Nephron (organoid): ENCODE measurements around the gene GEMIN8.

Experiments used
- H3K27ac Mint-ChIP-seq, 3 experiments: 2 replicates each; pipeline ENCODE4 v1.8.0; 2020; ENCODE audit warnings: mixed read lengths in 3 of 3, mild to moderate bottlenecking in 2 of 3, moderate library complexity in 1 of 3
- H3K27me3 Mint-ChIP-seq: 2 replicates; pipeline ENCODE4 v1.8.0; 2021; ENCODE audit warnings: low read depth, mild to moderate bottlenecking, moderate library complexity, mixed read lengths
- H3K36me3 Mint-ChIP-seq: 2 replicates; pipeline ENCODE4 v1.8.0; 2020; ENCODE audit warnings: low read depth, mixed read lengths
- H3K4me1 Mint-ChIP-seq: 2 replicates; pipeline ENCODE4 v1.8.0; 2020; ENCODE audit warnings: mixed read lengths
- H3K4me3 Mint-ChIP-seq, 3 experiments: 2 replicates each; pipeline ENCODE4 v1.8.0; 2020; ENCODE audit warnings: mild to moderate bottlenecking in 3 of 3, mixed read lengths in 3 of 3, moderate library complexity in 2 of 3
- H3K9me3 Mint-ChIP-seq: 2 replicates; pipeline ENCODE4 v1.8.0; 2020; ENCODE audit warnings: mixed read lengths
- TF ChIP-seq, protein P1 (sequence below), 3 experiments: fragments of 200-600 bp; sonication (generic); IDR thresholded peaks; one replicate each; pipeline ENCODE4 v1.5.0; 2021; ENCODE audit warnings: antibody characterized with exemption in 3 of 3; ENCODE audit not compliant: unreplicated experiment in 3 of 3

The GEMIN8 gene

DNA sequence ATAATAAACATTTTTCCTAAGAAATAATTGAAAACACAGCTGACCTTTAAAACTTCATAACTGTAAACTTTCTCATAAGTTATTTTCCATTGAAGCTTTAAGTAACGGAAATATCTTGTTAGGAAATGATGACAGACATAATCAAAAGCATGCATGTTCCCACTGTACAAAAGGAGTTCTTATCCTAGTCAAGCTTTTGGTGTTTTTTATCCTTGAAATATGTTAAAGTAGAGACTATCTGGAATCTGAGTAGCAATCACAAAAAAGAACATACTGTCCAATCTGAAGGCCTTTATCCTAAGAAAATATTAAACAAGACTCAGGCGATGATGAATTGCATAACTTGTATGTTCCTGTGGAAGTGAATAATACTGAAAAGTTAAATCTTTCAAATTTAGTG is 14.4 kb downstream of the GEMIN8 start:
- Mint-ChIP-seq H3K9me3 (peaks cover 4% of the 10 kb centered on the region), H3K27me3 (no peaks in the 10 kb centered on the region), H3K4me3 (no peak overlapping the region), H3K27ac (peak overlapping the region in 2 of 3 experiments; percentile 53 to 68), H3K36me3 (peaks cover 51% of the 10 kb centered on the region), H3K4me1 (peaks cover 4% of the 10 kb centered on the region)
- TF ChIP-seq, protein P1, sequence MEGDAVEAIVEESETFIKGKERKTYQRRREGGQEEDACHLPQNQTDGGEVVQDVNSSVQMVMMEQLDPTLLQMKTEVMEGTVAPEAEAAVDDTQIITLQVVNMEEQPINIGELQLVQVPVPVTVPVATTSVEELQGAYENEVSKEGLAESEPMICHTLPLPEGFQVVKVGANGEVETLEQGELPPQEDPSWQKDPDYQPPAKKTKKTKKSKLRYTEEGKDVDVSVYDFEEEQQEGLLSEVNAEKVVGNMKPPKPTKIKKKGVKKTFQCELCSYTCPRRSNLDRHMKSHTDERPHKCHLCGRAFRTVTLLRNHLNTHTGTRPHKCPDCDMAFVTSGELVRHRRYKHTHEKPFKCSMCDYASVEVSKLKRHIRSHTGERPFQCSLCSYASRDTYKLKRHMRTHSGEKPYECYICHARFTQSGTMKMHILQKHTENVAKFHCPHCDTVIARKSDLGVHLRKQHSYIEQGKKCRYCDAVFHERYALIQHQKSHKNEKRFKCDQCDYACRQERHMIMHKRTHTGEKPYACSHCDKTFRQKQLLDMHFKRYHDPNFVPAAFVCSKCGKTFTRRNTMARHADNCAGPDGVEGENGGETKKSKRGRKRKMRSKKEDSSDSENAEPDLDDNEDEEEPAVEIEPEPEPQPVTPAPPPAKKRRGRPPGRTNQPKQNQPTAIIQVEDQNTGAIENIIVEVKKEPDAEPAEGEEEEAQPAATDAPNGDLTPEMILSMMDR (IDR thresholded peaks at IDR 0.05; ENCODE audit: unreplicated experiment in 3 of 3): no peak

DNA sequence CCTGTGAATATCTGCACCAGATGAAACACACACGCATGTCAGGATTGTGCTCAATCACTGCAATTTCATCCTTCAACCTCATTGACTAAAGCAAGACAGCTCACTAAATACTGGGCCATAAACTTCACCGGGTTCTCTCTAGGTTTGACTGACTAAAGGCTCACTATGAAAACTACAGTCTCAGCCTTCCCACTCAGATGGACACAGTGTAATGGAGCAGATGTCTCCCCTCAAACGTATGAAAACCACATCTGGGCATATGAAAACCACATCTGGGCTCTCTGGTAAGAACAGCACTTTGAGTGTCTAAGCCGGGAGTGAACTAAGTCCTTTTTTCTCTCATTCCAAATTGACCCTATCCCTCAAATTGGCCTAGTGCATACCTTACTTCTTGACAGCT is 15.2 kb downstream of the GEMIN8 start:
- Mint-ChIP-seq H3K4me3 (no peak overlapping the region), H3K9me3 (peaks cover 4% of the 10 kb centered on the region), H3K27ac (no peak overlapping the region), H3K36me3 (peaks cover 51% of the 10 kb centered on the region), H3K27me3 (no peaks in the 10 kb centered on the region), H3K4me1 (peaks cover 4% of the 10 kb centered on the region)
- TF ChIP-seq, protein P1 (IDR thresholded peaks at IDR 0.05; ENCODE audit: unreplicated experiment in 3 of 3): no peak

DNA sequence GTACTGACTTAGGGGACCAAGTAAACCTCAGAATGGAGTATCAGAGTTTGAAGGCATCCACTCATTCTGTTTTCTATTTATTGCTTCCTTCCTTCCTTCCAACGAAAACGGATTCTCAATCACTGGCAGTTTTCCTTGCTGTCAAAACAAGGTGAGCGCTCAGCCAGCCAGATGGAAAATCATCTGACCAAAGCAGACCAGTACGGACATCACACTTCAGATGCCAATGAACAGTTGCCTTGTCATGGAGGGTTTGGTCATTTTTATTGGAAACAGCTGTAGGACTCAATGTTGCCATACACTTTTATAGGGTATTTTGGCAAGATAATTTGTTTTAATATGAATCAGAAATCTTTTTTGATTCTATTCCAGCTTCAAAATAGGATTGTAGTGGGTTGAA is 16.6 kb downstream of the GEMIN8 start:
- H3K27me3 Mint-ChIP-seq: no peaks in the 10 kb centered on the region
- no peak overlapping the region for H3K4me3 Mint-ChIP-seq
- TF ChIP-seq, protein P1 (IDR thresholded peaks at IDR 0.05; ENCODE audit: unreplicated experiment in 3 of 3): no peak
- no peak overlapping the region for H3K27ac Mint-ChIP-seq
- H3K4me1 Mint-ChIP-seq: peaks cover 4% of the 10 kb centered on the region
- H3K36me3 Mint-ChIP-seq: peaks cover 52% of the 10 kb centered on the region
- H3K9me3 Mint-ChIP-seq: peaks cover 4% of the 10 kb centered on the region

DNA sequence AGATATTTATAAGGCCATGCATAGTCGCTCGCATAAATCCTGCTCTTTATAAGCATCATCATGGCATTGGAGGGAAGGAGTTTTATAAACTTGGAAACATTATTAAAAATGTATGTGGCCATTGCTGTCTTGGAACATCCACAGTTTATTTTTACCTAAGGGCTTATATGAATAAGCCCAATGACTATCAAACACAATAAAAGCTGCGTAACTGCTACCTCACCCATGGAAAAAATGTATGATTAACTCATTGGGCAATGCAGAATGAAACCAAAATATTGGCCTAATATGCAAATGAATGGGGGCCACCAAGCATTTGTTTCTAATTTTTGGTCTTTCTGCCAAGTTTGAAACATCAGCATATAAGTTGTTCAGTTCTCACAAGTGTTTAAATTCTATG is 19.1 kb downstream of the GEMIN8 start:
- TF ChIP-seq, protein P1 (IDR thresholded peaks at IDR 0.05; ENCODE audit: unreplicated experiment in 3 of 3): no peak
- H3K9me3 Mint-ChIP-seq: peaks cover 4% of the 10 kb centered on the region
- no peaks in the 10 kb centered on the region for H3K4me1 Mint-ChIP-seq
- no peak overlapping the region for H3K27ac Mint-ChIP-seq
- no peaks in the 10 kb centered on the region for H3K27me3 Mint-ChIP-seq
- peaks cover 49% of the 10 kb centered on the region for H3K36me3 Mint-ChIP-seq
- no peak overlapping the region for H3K4me3 Mint-ChIP-seq

DNA sequence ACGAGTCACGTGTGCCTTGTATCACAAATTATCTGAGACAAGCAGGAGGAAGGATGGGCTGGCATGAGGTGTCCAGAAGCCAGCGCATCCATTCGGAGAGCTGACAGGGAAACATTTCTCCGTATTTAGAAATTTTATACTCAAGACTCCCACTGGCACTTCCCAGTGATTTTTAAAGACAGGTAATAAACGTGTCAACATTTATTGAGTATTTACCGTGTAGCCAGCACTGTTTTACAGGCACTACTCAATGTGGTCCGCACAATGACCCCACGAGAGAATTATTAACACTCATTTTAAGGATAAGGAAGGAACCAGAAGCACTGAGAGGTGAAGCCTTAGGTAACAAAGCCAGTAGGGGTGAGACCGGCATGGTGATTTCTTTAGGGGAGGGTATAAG is 23.2 kb downstream of the GEMIN8 start:
- Mint-ChIP-seq H3K27ac (no peak overlapping the region), H3K4me1 (no peaks in the 10 kb centered on the region), H3K4me3 (no peak overlapping the region), H3K9me3 (peaks cover 2% of the 10 kb centered on the region), H3K27me3 (no peaks in the 10 kb centered on the region), H3K36me3 (peaks cover 42% of the 10 kb centered on the region)
- TF ChIP-seq, protein P1 (IDR thresholded peaks at IDR 0.05; ENCODE audit: unreplicated experiment in 3 of 3): no peak

DNA sequence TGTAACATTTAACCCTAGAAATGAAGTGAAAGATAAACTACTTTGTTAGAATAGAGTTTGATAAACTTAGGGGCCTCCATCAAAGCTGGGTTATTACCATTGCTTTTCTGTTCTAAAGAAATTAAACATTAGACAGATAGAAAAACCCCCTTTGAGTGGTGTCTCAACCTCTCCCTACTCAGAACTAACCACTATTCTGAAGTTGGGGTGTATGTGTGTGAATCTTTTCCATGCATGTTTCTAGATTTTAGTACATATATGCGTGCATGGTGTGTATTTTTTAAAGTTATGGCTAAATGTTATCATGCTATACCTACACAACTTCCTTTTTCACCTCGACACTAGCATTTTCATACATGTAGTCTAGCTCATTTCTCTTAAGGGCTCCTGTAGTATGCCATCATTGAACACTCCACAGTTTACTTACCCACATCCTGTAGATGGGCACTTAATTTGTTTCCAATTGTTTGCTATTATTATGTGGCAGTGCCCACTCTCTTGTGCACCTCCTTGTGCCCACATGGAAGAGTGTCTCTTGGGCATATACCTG is 25.7 kb downstream of the GEMIN8 start:
- peaks cover 38% of the 10 kb centered on the region for H3K36me3 Mint-ChIP-seq
- no peak overlapping the region for H3K4me3 Mint-ChIP-seq
- TF ChIP-seq, protein P1 (IDR thresholded peaks at IDR 0.05; ENCODE audit: unreplicated experiment in 3 of 3): no peak

More for the DNA sequence above, 25.7 kb downstream of the GEMIN8 start:
- H3K9me3 Mint-ChIP-seq: peaks cover 5% of the 10 kb centered on the region
- H3K4me1 Mint-ChIP-seq: no peaks in the 10 kb centered on the region
- no peak overlapping the region for H3K27ac Mint-ChIP-seq
- no peaks in the 10 kb centered on the region for H3K27me3 Mint-ChIP-seq
